Stimulated activated CD4-positive, alpha-beta T cell treated with anti-CD3 and anti-CD28 coated beads, Interleukin-4, amount 100 ng/mL, for 1 hour (primary cell): Measurements from ENCODE around the gene CFAP70.
"Not testable (repeated sequence)": the region's sequence is repeated elsewhere in the genome, so short reads cannot be mapped to it uniquely, and the experiment has no call there.

Source experiments
- DNase-seq: peaks from one replicate; pipeline ENCODE4 v3.0.0-alpha.2; 2020

The CFAP70 gene

GRCh38 chr10:73358331-73359279 lies at the start of gene CFAP70:
Gene CFAP70 (minus strand): TSS chr10:73358864. CDS start chr10:73354796, 4,068 bp downstream.
- peak; percentile 88 for DNase-seq

GRCh38 chr10:73408061-73408460 lies 49.4 kb upstream of the CFAP70 start:
- DNase-seq, result no peak

- no peak for DNase-seq
These were observed 48.8 kb upstream of the CFAP70 start for GRCh38 chr10:73407495-73407894.

- DNase-seq, result no peak
These were observed 48.2 kb upstream of the CFAP70 start for GRCh38 chr10:73406846-73407245.

- no peak for DNase-seq
These were observed 46.9 kb upstream of the CFAP70 start for GRCh38 chr10:73405556-73405955.

- no peak for DNase-seq
These were observed 46.0 kb upstream of the CFAP70 start for GRCh38 chr10:73404690-73405089.

- no peak for DNase-seq
These were observed 43.0 kb upstream of the CFAP70 start for GRCh38 chr10:73401636-73402035.

GRCh38 chr10:73399063-73399462 lies 40.4 kb upstream of the CFAP70 start:
- DNase-seq, result no peak

GRCh38 chr10:73398024-73398423 lies 39.4 kb upstream of the CFAP70 start:
- no peak for DNase-seq

- not testable (repeated sequence) for DNase-seq
These were observed 35.7 kb upstream of the CFAP70 start for GRCh38 chr10:73394325-73394724.

- no peak for DNase-seq
These were observed 29.6 kb upstream of the CFAP70 start for GRCh38 chr10:73388228-73388627.

- no peak for DNase-seq
These were observed 27.9 kb upstream of the CFAP70 start for GRCh38 chr10:73386583-73386982.

- no peak for DNase-seq
These were observed 20.5 kb upstream of the CFAP70 start for GRCh38 chr10:73379064-73379748.

- DNase-seq, result no peak
These were observed 18.0 kb upstream of the CFAP70 start for GRCh38 chr10:73376679-73377078.

- DNase-seq, result no peak
These were observed 9.6 kb upstream of the CFAP70 start for GRCh38 chr10:73368238-73368637.

GRCh38 chr10:73366381-73367298 lies 8.0 kb upstream of the CFAP70 start:
- no peak for DNase-seq

- DNase-seq, result no peak
These were observed 6.3 kb upstream of the CFAP70 start for GRCh38 chr10:73364964-73365363.

GRCh38 chr10:73359492-73359891 lies 828 bp upstream of the CFAP70 start:
- DNase-seq, result no peak

GRCh38 chr10:73357821-73358220 lies 843 bp downstream of the CFAP70 start:
- no peak for DNase-seq

GRCh38 chr10:73357166-73357565 lies 1.5 kb downstream of the CFAP70 start:
- DNase-seq, result no peak

GRCh38 chr10:73344269-73344668 lies 14.4 kb downstream of the CFAP70 start:
- no peak for DNase-seq

- DNase-seq, result no peak
These were observed 18.5 kb downstream of the CFAP70 start for GRCh38 chr10:73340121-73340520.

- no peak for DNase-seq
These were observed 19.2 kb downstream of the CFAP70 start for GRCh38 chr10:73339436-73339835.
